Neural cell (in vitro differentiated cells): ENCODE results near the gene RAPGEF4.
"Not testable (repeated sequence)": the region's sequence is repeated elsewhere in the genome, so short reads cannot be mapped to it uniquely, and the experiment has no call there.

ENCODE experiments used
- CTCF ChIP-seq: fragments of 450-650 bp; IDR thresholded peaks from 2 replicates; pipeline ENCODE4 v1.5.1; 2014; ENCODE audit warnings: antibody characterized with exemption, mild to moderate bottlenecking, moderate library complexity; ENCODE audit not compliant: poor library complexity, severe bottlenecking
- EZH2 ChIP-seq: fragments of 200-600, 300-800 bp; shearing (Covaris generic), sonication (generic); IDR thresholded peaks from 2 replicates; pipeline ENCODE4 v1.6.1; 2014; ENCODE audit warnings: antibody characterized with exemption, low read length, borderline replicate concordance, mild to moderate bottlenecking; ENCODE audit not compliant: insufficient read depth, poor library complexity, severe bottlenecking
- RAD21 ChIP-seq: fragments of 450-650 bp; conservative IDR thresholded peaks from 2 replicates; pipeline ENCODE4 v1.6.1; 2014; ENCODE audit warnings: antibody characterized with exemption, mild to moderate bottlenecking, moderate library complexity
- REST ChIP-seq: IDR thresholded peaks from 2 replicates; pipeline ENCODE4 v1.6.1; 2012; ENCODE audit warnings: borderline replicate concordance

GRCh38 chr2:173093617-173094016, 358.0 kb downstream of the RAPGEF4 start:
- not testable (repeated sequence) for TF ChIP-seq CTCF, RAD21, REST, EZH2
